GM19452 (cell line): ENCODE measurements around the gene IQSEC3.
A peak's percentile ranks its signal among the peaks of the same experiment; 100 is the strongest.

Experiments used
- ATAC-seq: cut with Tn5 transposase; IDR thresholded peaks from one replicate; pipeline ENCODE4 v1.9.1; 2021; ENCODE audit not compliant: unreplicated experiment

The IQSEC3 gene

GRCh38 chr12:78981-79380 is 12.4 kb downstream of the IQSEC3 start:
- ATAC-seq: no peak

DNA sequence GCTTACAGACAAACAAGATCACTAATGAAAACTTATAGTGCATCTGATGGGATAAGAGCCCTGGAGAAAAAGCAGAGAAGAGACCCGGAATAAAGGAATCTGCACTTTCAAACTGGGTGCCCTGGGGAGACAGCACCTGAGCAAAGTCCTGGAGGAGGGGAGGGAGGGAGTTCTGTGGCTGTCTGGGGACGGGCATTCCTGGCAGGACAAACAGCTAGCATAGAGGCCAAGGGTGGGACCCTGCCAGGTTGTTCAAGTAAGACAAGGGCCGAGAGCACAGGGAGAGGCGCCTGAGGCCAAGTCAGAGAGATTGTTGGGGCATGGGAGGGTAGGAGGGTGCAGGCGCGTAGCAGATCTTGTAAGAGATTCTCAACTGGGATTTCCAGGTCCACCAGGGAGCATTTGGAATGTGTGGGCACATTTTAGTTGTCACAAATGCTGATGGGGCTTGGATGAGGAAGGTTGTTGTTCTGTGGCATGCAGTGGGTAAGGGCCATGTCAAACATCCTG is 14.2 kb downstream of the IQSEC3 start:
- no peak for ATAC-seq

- ATAC-seq: no peak
Measured at GRCh38 chr12:82740-83139, 16.2 kb downstream of the IQSEC3 start.

GRCh38 chr12:84056-84455 is 17.5 kb downstream of the IQSEC3 start:
- ATAC-seq: no peak

DNA sequence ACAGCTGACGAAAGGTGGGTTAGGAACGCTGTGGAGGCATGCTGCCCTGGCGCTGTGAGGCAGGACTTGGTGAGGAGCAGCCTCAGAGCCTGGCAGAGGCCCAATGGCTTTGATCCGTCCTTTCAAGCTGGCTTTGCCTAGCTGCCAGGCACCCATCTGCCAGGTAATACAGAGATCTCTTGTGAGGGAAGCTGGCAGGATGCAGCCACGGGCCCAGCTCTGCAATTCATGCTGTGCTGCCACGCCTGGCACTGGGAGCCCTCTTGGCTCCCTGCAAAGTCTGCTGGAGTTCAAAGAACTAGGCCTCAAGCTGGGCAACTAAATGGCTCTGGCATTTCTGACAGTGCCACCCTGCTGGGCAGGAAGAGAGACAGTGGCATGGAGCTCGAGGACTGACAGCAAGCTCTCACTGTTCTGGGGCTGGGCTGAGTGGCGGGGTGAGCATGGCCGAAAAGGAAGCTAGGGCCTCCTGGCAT is 18.7 kb downstream of the IQSEC3 start:
- ATAC-seq: no peak

DNA sequence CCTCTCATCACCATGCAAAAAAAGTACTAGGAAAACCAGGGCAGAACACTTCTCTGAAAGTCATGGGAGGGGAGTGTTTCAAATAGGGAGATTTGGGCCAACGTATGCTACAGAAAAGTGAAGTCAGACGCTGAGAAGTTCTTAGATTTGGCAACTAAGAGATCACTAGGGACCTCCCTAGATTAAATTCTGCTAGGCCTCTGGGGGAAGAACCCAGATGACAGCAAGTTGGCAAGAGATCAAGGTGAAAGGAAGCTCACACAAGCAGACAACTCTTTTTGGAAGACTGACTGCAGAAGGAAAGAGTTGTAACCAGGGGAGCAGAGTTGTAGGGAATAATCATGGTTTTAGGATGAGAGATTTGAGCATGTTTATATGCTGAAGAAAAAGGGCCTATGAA is 20.7 kb downstream of the IQSEC3 start:
- ATAC-seq: no peak

- no peak for ATAC-seq
Measured at GRCh38 chr12:87856-88255, 21.3 kb downstream of the IQSEC3 start.

- ATAC-seq: no peak
Measured at GRCh38 chr12:89653-90052, 23.1 kb downstream of the IQSEC3 start.

- ATAC-seq: no peak
Measured at GRCh38 chr12:91213-91612, 24.6 kb downstream of the IQSEC3 start.

GRCh38 chr12:93266-94005 is 26.9 kb downstream of the IQSEC3 start:
- ATAC-seq: no peak

DNA sequence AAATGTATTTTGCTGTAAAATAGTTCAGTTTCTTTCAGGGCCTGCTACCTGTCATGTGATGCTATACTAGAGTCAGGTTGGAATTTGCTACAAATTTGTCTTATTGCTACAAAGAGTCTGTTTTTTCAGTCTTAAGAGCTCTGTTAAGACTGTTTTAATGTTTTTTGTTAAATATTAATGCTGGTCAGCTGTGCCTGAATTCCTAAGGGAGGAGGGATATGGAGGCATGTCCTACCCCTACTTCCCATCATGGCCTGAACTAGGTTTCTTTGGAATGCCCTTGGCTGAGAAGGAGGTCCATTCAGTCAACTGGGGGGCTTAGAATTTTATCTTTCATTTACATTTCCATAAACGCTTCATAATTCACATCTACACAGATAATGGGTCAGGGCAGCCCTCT is 30.0 kb downstream of the IQSEC3 start:
- ATAC-seq: no peak

DNA sequence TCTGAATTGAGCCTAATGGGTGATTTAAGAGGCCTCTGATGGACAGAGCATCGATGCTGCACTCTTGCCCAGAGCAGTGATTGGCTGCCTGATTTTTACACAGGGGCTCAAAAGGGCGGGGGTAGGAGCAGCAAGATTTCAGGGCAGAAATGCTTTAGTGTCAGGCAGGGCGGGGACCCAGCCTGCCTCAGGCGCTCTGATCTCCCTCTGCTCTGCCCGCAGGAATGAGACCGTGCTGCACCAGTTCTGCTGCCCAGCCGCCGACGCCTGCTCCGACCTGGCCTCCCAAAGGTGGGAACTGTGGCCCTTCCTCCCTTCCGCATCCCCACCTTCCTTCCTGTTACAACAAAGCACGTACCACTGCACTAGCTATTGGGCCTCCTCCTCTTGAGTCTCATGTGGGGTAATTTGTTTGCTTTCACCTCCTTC is 32.4 kb downstream of the IQSEC3 start:
- no peak for ATAC-seq

DNA sequence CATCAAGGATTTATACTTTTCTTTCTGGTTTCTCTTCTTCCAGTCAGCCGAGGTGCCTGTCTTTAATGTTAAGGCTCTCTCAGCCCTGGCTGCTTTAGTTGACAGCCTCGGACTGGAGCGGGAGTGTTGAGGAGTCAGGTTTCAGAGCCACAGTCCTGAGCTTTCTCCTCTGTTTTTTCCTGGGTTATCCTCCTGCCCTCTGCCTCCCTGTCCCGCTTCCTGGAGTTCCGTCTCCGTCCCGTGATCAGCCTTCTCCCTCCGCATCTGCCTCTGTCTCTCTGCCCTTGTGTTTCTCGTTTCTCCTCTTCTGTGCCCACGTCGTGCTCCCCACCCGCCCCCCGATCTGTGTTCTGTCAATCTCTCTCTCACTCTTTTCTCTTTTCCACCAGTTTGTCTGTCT is 33.0 kb downstream of the IQSEC3 start:
- no peak for ATAC-seq

DNA sequence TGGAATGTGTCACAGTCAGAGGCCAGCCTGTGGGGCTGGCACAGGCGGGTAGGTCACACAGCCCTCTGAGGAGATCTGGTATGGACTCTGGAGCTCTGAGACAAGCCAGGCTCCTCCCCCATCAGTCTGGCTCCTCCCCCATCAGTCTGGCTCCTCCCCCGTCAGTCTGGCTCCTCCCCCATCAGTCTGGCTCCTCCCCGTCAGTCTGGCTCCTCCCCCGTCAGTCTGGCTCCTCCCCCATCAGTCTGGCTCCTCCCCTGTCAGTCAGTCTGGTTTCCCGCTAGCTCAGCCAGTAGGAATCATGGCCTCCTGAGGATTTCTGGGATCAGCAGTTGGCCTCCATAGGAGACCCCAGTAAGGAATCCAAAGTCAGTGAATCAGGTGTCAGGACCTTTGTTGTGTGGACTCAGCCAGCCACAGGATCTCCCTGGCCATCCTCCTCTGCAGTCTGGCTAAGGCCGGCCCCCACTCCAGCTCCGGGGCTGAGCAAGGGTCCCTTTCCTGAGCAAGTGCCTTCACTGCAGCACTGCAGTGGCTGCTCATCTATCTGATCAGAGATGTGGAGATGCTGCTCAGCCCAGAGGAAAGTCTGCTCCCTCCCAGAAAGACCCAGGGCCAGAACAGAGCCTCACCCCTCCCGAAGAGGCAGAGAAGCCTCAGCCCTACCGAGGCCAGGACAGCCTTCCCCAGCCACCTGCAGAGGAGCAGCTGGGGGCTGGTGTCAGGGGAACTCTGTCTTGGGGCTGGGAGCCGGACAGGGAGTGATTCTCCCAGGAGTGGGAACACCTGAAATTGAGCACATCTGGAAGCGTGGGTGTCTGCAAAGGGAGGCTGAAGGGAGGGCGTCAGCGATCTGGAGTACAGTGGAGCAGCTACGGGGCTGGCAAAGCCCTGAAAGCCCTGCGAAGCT is 35.7 kb downstream of the IQSEC3 start:
- ATAC-seq: no peak

DNA sequence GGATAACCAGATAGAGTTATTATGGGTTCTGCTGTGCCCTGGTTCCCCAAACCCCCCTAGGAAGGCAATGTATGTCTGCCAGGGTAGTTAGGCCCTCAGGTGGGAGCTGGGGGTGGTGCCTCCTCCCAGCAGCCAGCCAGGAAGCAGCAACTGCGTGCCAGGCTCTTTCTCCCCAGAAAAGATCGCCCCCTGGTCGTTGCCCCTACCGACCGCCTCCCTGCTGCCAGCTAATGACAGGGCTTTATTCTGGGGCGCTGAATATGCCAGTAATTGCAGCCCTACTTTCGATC is 36.3 kb downstream of the IQSEC3 start:
- no peak for ATAC-seq

GRCh38 chr12:103169-103981 is 36.8 kb downstream of the IQSEC3 start:
- ATAC-seq: no peak

DNA sequence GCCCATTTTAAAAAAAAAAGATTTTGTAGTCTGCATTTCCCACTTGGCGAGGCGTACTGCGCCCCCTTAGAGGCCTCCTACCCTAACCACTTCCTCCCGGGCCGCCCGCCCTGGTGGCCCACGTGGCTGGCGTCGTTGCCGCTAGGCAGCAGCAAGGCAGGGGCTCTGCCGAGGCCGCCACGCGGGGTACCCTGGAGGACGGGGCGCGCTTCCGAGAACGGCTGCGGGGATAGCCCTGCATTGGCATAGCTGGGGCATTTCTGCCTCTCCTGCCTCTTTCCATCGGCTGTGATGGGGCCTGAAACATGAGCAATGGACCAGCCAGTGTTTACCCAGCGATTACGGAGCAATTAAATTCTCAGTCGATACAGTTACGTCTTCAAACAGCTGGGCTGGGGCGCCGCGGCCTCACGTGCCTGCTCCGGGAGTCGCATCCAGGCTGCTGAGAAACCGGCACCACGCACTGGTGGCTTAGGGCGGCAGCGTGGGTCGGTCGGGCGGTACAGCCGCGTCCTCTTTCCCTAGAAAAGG is 38.0 kb downstream of the IQSEC3 start:
- ATAC-seq: no peak

DNA sequence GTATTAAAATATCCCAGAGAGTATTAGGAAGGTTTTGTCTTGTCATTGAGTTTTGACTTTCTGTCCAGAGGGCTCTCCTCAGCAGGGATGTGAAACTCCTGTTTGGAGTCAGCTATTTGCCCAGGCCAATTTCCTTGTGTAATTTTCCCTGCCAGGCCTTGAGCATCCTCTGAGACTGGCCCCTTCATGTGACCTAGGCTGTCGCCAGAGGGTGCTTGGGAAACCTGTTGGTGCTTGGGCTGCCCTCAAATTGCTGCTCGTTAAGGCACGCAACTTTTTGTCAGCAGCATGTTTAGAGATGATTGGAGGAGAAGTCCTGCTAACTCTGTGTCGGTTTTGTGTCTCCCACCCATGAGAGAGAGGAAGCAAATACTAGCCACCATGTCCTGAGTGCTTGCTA is 39.1 kb downstream of the IQSEC3 start:
- ATAC-seq: no peak

GRCh38 chr12:106118-106591 is 39.6 kb downstream of the IQSEC3 start:
- ATAC-seq: peak; percentile 93

DNA sequence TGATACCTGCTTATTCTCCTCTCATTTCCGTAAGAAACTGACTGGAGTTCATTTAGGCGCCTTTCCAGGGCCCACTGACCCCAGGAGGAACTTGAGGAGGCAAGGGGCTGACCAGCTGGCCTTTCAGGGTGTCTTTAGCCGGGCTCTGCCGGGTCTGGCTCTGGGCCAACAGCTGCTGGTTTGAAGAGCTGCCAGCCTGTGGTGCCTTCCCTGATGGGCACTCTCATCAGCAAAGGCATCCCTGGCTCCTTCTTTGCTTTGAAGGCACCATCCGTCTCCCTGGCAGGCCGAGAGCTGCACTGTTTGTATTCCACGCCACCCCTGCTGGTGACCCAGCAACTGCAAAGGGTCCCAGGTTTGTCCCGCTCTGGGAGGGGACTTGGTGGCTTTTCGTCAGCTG is 42.0 kb downstream of the IQSEC3 start:
- no peak for ATAC-seq

GRCh38 chr12:109446-109845 is 42.9 kb downstream of the IQSEC3 start:
- ATAC-seq: no peak
